Smooth muscle cell of the brain vasculature (primary cell): Measurements from ENCODE around the gene UBE2F.

Experiments
- DNase-seq: peaks from one replicate; pipeline ENCODE4 v3.0.0-alpha.2; 2012; ENCODE audit warnings: low read depth, low spot score

The UBE2F gene

DNA sequence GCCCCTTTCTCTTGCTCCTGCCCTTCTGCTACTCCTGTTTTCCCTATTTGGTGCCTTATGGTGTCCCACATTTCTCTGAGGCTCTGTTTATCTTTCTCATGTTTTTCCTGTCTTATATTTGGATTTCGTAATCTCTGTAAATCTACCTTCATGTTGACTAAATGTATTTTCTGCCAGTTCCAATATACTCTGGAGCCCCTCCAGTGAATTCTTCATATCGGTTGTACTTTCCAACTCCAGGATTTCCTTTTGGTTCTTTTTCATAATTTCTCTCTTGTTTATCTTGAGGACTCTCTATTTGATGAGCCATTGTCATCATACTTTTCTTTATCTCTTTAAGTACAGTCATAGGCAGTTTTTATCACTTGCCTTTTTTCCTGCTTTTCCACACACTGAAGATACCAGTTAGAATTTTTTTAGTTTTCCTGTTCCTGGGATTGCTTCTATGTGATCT lies 113.1 kb downstream of the UBE2F start:
- no peak for DNase-seq

DNA sequence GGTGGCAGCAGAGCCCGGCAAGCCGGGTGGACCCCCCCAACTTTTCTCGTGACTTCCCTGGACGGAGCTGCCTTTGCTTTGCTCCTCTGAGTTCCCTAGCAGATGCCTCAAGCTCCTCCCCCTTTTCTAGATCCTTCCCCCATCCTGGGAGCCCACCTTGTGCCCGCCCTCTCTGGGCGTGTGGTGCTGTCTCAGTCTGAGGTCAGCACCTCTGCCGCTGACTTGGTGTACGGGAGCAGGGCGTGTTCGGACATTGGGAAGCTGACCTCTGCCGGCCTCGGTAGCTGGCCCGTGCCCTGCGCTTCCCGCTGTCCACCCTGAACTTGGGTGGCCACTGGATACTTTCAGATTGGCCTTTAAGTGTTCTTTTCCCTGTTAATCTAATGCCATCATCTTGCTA lies 113.7 kb downstream of the UBE2F start:
- DNase-seq = no peak

DNA sequence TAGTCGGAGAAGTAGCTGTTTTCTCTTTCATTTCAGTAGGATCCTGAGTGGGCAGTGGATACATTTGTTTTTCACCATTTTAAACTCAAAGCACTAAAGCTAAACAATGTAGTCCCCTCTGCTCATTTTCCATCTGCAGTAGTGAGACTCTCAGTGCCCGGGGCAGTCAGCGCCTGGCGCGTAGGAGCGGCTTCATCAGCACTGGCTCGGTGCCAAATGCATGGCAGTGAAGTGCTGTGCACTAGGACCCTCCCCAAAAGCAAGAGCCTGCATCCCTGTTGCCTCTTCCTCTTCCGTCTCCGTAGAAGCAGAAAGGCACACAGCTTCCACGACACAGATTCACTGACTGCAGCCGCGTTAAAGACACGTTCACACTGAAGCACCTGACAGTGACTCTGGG lies 114.3 kb downstream of the UBE2F start:
- no peak for DNase-seq

DNA sequence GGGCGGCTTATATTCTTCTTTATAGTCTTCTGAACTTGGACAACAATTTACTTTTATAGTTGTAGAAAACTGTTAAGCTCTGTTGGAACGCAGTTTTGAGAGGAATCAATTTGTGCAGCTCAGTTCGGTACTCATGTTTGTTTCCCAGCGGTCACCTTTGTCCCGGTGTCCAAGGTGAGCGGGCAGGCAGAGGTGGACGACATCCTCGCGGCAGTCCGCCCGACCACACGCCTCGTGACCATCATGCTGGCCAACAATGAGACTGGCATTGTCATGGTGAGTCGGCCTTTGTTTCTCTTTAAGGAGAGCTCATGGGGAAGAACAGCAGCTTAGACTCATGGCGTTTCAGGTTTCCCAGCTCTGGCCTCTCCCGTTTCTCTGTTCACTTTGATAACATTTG lies 114.7 kb downstream of the UBE2F start:
- DNase-seq = no peak

DNA sequence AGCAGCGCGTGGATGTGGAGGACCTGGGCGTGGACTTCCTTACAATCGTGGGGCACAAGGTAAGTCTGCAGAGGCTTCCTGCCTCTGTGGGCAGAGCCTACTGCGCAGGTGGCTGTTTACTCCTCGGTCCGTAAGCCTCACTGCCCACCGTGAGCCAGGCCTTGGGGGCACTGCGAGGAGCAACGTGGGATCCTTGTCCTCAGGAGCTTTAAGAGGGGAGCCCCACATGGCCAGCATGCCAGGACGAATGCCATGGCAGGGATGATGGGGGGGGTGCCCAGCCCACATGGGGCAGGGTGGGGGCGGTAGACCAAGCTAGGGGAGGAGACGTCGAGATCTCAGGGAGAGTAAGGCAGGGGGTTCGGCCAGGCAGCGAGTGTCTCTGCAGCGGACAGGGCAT lies 115.3 kb downstream of the UBE2F start:
- DNase-seq = no peak

DNA sequence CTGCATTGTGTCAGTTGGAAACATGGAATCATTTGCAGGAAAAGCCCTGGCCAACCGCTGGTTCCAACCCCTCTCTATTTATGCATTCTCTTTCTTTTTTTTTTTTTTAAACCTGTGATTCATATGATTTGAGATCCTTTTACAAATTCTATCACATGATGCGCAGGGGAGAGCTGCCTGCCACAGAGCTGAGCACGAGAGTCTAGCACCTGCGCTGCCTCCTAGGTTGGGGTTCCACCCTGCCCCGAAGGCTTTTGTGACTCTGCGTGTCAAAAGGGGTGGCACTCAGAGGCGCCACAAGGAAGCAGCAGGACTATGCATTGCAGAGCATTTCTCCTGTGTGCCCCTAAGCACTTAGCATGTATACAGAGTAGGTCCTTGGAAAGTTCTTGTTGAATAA lies 116.0 kb downstream of the UBE2F start:
- no peak for DNase-seq

DNA sequence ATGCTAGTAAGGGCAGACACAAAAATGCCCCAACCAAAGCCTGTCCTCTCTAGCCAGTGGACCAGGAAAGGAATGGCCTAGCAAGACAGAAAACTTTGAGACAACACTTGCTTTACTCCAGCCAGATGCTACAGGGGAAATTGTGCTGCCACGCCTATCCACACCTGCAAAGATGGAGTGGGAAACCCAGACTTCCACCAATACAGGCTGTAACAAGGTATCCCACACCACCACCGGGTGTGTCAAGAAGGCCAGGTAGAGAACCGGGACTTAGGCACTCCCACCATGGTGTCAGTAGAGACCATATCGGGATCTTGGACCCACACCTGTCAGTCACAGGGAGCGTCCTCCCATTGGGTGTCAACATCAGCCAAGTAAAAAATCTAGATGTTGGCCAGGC lies 117.1 kb downstream of the UBE2F start:
- no peak for DNase-seq

DNA sequence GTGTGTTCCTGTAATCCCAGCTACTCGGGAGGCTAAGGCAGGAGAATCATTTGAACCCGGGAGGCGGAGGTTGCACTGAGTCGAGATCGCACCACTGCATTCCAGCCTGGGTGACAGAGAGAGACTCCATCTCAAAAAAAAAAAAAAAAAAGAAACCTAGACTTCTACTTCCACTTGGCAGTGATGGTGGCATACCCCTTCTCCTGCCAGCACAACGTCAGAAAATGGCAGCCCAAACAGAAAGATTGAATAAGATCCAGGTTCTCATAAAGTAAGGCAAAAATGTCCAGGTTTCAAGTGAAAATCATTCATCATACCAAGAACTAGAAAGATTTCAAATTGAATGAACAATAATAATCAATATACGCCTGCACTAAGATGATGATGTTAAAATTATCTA lies 117.9 kb downstream of the UBE2F start:
- DNase-seq = no peak

DNA sequence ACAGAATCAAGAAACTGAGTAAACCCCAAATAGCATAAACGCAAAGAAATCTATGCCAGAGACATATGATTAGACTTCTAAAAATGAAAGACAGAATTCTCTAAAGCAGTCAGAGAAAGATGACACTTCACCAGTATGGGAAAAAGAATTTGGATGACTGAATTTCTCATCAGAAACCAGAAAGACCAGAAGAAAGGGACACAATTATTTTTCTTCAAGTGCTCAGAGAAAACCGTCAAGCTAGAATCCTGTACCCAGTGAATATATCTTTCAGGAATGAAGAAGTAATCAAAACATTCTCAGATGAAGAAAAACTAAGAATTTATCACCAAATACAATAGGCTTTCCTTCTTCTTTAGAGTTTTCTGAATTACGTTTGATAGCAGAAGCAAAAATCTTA lies 119.1 kb downstream of the UBE2F start:
- DNase-seq = no peak

DNA sequence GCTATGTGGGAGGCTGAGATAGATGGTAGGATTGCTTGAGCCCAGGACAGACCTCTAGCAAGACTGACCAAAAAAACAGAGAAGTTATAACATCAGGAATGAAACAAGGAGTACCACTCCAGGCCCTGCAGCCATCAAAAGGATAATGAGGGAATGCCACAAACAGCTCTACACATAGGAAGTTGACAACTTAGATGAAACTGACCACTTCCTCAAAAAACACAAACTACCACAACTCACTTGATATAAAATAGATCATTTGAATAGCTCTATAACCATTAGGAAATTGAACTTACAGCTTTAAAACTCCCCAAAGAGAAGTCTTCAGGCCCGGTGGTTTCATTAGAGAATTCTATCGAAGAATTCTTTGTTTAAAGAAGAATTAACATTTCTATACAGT lies 120.4 kb downstream of the UBE2F start:
- no peak for DNase-seq

DNA sequence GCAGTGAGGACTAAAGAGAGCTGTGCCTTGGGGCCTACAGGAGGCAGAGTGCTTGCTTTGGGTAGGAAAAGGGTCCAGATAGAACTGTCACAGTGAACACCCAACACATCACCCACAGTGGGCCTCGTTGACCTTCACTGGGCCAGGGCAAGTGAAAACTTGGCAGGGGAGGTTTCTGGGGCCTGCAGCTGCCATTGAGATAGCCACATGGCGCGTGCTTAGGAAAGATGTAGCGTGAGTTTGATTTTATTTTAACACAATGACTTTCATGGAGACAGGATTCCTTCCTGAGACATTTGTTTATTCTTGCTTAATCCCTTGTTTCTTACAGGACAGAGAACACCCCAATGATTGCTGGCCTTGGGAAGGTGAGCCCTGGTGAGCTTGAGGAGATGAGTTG lies 124.1 kb downstream of the UBE2F start:
- DNase-seq = no peak

DNA sequence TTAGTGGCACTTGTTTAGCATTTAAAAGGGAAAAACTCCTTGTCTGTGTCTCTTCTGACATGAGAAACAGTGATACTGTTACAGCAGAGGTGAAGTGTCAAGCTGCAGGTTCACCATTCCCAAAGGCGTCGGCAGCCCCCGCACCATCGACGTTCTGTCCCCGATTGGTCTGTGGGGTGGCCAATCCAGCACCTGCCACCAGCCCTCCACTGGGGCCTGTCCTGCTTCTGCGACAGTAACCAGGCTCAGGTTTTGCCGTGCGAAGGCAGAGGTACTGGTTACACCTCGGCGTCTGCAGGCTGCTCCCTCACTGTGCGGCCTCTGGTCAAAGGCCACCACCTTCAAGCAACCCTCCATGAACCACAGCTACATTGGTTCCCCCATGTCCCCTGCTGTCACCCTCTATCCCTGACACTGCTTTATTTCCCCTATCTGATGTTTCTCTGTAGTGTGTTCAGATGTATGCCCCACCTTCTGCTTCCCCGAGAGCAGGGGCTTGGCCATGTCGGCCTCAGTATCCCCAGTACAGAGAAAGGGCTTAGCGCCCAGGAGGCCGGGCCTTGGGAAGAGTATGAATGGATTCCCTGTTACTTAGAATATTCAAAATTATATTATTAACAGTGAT lies 124.7 kb downstream of the UBE2F start:
- no peak for DNase-seq
